ENCODE results near the gene PCYOX1L.

- no peak for TF ChIP-seq CTCF (IDR thresholded peaks at IDR 0.05; ENCODE audit: low read depth, low read length)
- TF ChIP-seq EZH2phosphoT487 (IDR thresholded peaks at IDR 0.05; ENCODE audit: low read depth): no peak
Measured at GRCh38 chr5:149418910-149419531, 61.2 kb downstream of the PCYOX1L start.
